HK-2 (cell line): Measurements from ENCODE around the gene ZNF536.
A peak's percentile ranks its signal among the peaks of the same experiment; 100 is the strongest.
"Not testable (repeated sequence)": the region's sequence is repeated elsewhere in the genome, so short reads cannot be mapped to it uniquely, and the experiment has no call there.

Experiments
- DNase-seq: peaks from one replicate; pipeline ENCODE4 v3.0.0-alpha.2; 2018; ENCODE audit not compliant: unreplicated experiment

ZNF536 gene

DNA sequence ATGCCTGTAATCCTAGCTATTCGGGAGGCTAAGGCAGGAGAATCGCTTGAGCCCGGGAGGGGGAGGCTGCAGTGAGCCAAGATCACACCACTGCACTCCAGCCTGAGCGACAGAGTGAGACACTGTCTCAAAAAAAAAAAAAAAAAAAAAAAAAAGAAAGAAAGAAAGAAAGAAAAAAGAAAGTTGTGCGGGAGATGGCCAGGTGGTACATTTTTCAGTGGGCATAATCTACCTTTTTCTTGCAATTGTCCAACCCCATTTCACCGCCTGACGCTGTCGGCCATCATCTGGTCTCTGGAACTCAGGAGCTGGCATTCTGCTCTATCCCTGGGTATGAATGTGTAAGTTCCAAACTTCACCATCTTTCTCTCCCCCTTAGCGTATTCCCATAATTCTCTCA is 73.9 kb downstream of the ZNF536 start:
- not testable (repeated sequence) for DNase-seq

DNA sequence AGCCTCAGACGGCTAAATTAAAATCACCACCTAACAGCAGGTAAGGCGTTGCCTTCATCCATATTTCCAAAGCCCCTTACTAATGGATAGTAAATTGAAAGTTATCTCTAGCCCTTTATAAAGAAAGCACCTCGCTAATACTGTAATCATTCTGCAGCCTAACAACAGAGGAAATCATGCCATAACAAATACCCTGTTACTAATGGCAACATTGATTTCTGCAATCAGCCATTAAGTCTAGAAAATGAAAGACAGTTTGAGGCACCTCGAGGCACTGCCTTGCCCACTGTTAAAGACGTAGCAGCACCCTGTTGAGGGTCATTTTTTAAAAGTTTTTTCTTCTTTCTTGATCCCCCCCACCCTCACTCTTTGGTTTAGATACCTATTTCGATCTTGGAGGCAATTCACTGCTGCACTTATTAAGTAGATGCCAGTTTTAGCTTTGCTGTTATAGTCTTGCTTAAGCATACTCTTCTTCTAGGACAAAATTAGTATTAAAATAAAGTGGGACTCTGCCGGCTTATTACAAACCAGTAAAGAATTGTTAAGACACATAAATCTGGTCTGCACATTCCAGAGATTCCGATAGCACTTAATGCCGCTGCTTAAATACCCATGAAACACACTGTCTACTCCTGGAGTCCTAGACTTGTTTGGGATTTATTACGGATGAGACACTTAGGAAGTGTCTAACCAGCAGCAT is 74.8 kb downstream of the ZNF536 start:
- DNase-seq, result no peak

GRCh38 chr19:30447553-30447870 is 75.3 kb downstream of the ZNF536 start:
- DNase-seq, result no peak

- no peak for DNase-seq
Measured at GRCh38 chr19:30448386-30449077, 76.3 kb downstream of the ZNF536 start.

- DNase-seq, result no peak
Measured at GRCh38 chr19:30449078-30449590, 77.0 kb downstream of the ZNF536 start.

- DNase-seq, result no peak
Measured at GRCh38 chr19:30449673-30450072, 77.5 kb downstream of the ZNF536 start.

GRCh38 chr19:30450100-30450499 is 77.9 kb downstream of the ZNF536 start:
- peak; percentile 0 for DNase-seq

DNA sequence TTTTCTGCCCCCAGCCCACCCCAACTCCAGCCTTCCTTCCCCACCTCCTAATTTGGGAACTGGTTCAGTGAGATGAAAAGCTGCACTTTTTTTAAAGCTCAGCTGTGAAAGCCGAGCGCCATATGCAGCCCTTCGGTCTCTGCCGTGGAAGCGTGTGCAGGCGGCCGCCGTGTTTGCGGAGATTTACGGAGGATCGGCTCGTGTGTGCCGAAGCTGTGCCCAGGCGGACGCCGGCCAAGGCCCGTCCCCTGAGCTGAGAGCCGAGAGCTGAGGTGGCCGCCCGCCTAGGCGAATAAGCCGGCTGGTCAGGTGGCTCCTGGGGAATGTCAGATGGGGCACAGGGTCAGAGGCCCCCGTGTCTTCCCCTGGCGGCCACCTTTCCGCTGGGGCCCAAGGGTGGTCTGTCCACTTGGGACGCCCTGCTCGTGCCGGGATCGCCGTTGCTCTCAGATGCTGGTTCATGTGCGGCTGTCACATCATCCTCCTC is 78.7 kb downstream of the ZNF536 start:
- no peak for DNase-seq

- DNase-seq, result no peak
Measured at GRCh38 chr19:30452931-30453330, 80.7 kb downstream of the ZNF536 start.

GRCh38 chr19:30453743-30454142 is 81.6 kb downstream of the ZNF536 start:
- DNase-seq, result no peak

GRCh38 chr19:30455881-30456280 is 83.7 kb downstream of the ZNF536 start:
- DNase-seq, result no peak

DNA sequence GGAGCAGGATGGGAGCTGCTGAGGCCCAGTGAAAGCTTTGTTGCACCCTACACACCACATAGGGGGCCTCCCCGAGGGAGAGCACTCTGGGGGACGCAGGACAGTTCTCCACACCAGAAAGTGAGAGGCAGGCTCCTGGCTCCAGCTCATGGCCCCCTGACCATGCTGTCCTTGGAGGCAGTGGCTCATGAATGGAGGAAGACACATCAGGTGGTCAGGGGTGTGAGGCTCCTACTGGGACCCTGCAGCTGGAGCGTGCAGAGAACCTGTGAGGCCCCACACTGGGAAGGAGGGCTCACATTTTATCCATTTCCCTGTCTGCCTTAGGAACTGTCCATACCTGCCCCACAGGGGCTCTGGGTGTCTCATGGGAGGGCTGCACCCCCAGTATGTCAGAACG is 85.3 kb downstream of the ZNF536 start:
- no peak for DNase-seq

DNA sequence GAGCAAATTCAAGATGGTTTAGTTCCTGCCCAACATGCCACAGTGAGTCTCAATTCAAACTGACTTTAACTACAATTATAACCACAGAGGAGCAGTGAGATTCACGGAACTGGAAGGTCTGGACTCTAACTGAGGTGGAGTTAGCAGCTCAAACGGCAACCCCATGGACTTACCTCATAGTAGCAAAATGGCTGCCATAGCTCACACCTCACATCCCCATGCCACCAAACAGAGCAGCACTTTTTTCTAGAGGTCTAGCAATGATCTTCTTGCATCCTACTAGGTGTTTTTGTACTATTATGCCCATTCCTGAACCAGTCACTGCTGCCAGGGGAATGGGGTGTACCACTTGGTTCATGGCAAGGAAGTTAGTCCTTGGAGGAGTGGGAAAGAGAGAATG is 87.7 kb downstream of the ZNF536 start:
- no peak for DNase-seq

DNA sequence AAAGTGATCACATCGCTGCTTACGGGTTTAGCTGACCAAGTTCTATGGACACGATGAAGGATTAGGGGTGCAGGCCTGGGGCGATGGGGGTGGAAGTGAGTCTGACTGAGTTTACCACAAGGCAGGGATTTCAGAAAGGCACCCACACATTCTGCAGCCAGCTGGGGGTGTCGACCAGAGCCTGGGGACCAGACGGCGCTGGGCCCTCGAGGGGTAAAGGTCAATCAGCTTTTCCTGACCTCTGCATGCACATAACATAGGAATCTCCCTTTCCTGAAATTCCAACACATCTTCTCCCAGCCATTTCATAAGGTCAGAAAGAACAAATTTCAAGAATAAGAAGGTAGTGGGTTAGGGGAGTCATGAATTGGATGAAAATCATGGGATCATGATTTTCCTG is 92.0 kb downstream of the ZNF536 start:
- DNase-seq, result no peak

- not testable (repeated sequence) for DNase-seq
Measured at GRCh38 chr19:30466598-30466997, 94.4 kb downstream of the ZNF536 start.

DNA sequence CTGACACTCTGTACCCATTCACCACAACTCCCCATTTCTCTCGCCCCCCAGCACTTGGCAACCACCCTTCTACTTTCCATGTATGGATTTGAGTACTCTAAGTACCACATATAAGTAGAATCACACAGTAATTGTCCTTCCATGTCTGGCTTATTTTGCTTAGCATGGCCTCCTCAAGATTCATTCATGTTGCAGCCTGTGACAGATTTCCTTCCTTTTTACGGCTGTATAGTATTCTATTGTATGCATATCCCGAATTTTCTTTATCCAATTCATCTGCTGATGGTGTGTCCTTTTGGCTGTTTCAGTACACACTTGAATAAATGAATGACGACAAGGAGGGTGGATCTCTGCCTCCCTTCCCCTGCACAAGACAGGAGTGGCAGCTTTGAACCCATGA is 95.1 kb downstream of the ZNF536 start:
- DNase-seq, result no peak

DNA sequence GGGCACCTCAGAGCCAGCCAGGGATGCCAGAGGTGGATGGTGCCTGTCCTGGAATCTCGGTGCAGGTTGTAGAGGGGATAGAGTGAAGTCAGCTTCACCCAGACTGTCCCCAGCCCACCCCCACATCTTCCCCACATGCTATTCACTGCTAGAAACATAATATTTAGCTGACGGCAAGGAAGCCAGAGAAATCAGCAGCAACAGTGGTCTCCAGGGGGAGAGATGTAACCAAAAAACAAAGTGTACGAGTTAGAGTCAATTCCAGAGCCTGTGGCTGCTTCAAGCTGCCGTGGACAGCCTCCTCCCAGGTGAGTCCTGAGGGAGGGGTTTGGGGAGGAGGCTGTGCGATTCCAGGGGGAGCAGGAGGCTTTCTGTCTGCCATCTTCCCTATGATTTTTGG is 97.6 kb downstream of the ZNF536 start:
- no peak for DNase-seq

DNA sequence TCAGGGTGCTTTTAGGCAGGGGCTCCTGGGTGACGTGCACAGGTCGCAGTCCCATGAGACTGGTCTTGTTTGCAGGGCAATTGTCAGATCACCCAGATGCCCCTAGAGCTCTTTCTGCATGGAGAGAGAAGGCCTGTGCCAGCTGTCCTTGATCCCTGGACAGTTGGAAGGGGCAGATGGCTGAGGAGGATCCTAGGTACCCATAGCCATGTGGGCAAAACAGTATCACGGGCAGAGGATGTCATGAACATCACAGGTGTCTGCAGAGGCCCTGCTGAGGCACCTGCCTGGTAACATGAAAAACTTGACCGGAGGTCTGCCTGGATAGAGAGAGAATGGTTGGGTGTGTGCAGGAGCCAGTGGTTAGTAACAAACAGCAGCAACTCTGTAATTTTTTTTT is 99.3 kb downstream of the ZNF536 start:
- no peak for DNase-seq

DNA sequence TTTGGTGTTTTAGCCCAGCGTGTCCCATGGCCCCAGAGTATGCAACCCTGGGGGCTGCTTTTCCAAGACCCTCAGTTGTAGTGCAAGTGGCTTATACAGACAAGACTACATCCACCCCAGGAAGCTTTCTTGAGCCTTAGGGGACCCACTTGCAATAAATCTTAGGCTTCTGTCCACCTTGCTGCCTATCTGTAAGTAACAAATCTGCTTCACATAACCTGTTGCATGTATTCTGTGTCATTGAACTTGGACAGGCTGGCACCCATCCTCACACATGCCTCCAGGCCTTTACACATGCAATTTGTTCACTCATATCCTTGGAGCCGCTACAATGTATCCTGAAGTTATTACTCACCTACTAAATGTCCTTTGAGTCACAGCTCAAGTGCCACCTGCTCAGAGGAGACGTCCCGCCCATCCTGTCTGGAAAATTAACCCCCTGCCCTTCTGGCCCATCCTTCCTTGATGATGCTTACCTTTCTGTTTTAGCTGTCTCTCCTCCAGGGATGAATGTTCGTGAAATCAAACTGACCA is 101.2 kb downstream of the ZNF536 start:
- DNase-seq, result no peak

GRCh38 chr19:30476997-30477396 is 104.8 kb downstream of the ZNF536 start:
- DNase-seq, result no peak

DNA sequence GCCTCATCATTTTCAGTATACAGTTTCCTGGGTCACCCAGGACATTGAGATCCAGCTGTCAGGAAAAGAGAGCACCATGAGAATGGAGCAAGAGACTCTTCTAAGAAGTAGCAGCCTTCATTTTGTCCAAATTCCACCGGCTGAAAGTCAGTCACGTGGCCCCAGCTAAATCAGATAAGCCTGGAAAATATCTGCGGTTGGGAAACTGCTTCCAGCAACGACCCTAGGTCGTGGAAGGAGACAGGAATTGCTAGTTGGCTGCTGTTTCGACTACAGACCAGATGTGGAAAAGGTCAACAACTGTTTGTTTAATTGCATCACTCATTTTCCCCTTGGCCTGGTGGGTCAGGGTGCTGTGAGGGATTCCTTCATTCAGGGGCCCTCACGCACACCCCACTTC is 107.0 kb downstream of the ZNF536 start:
- DNase-seq, result no peak

DNA sequence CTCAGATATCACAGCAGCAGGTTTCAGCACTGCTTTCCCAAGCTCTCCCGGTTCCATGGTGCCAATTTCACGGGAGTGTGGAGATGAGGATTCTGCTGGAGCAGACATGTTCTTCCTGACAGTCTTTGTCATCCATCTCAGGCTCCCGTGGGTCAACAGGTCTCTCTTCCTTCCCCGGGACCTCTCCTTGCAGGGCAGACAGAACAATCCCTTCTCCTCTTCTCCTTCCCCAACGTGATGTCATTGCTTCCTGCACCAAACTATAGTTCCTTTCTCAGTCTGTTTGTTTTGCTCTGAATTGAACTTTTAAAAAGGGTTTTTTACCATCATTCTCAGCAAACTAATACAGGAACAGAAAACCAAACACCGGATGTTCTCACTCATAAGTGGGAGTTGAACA is 107.9 kb downstream of the ZNF536 start:
- DNase-seq, result no peak

DNA sequence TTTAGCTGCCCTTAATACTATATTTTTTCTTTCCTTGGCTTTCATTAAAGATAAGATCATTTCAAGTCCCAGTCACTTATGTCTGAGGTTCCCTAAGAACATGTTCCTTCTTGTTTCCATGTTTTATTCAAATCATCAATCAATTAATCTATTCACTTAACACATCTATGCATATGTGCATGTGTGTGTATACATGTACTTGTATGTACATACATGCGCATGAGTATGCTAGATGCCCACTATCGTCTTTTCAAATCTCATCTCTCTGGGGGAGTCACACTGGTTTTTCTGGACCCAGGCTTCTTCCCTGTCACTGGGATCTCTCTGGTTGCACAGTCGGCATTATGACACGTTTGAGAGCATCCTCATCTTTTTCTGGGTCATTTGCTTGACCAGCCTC is 108.9 kb downstream of the ZNF536 start:
- DNase-seq, result no peak
